ENCODE results near the gene ERRFI1.

DNA sequence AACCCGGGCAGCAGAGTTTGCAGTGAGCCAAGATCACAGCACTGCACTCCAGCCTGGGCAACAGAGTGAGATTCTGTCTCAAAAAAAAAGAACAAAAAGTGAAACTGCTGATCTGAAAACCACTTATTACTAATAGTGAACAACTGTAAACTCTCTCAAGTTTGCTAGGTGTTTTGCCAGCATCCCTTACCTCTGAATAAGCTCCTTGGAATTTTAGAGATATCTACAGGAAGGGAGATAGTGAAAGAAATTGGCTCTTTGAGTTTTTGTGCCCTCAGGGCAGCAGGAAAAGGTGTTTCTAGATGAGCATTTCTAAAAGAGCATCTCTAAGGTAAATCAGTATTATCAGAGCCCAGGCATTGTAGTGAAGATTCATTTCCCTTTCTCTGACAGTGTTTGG, 37.5 kb downstream of the ERRFI1 start:
- TF ChIP-seq, protein P1, sequence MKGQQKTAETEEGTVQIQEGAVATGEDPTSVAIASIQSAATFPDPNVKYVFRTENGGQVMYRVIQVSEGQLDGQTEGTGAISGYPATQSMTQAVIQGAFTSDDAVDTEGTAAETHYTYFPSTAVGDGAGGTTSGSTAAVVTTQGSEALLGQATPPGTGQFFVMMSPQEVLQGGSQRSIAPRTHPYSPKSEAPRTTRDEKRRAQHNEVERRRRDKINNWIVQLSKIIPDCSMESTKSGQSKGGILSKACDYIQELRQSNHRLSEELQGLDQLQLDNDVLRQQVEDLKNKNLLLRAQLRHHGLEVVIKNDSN (IDR thresholded peaks at IDR 0.05), result no peak
- TF ChIP-seq YY1 (IDR thresholded peaks at IDR 0.05; ENCODE audit: low read depth) (no peak), EP300 (IDR thresholded peaks at IDR 0.05; ENCODE audit: borderline replicate concordance) (no peak), TEAD4 (IDR thresholded peaks at IDR 0.05) (no peak), NFIC (IDR thresholded peaks at IDR 0.05) (no peak), CREB1 (IDR thresholded peaks at IDR 0.05; ENCODE audit: low read depth) (no peak), FOXM1 (IDR thresholded peaks at IDR 0.05; ENCODE audit: borderline replicate concordance, low read depth) (no peak), TAF1 (IDR thresholded peaks at IDR 0.05; ENCODE audit: low read depth) (no peak), RAD21 (IDR thresholded peaks at IDR 0.05; ENCODE audit: low read depth) (no peak), EGR1 (IDR thresholded peaks at IDR 0.05) (no peak), CEBPB (IDR thresholded peaks at IDR 0.05) (no peak)
- TF ChIP-seq, protein P2, sequence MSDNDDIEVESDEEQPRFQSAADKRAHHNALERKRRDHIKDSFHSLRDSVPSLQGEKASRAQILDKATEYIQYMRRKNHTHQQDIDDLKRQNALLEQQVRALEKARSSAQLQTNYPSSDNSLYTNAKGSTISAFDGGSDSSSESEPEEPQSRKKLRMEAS (IDR thresholded peaks at IDR 0.05), result no peak
- TF ChIP-seq, protein P3, sequence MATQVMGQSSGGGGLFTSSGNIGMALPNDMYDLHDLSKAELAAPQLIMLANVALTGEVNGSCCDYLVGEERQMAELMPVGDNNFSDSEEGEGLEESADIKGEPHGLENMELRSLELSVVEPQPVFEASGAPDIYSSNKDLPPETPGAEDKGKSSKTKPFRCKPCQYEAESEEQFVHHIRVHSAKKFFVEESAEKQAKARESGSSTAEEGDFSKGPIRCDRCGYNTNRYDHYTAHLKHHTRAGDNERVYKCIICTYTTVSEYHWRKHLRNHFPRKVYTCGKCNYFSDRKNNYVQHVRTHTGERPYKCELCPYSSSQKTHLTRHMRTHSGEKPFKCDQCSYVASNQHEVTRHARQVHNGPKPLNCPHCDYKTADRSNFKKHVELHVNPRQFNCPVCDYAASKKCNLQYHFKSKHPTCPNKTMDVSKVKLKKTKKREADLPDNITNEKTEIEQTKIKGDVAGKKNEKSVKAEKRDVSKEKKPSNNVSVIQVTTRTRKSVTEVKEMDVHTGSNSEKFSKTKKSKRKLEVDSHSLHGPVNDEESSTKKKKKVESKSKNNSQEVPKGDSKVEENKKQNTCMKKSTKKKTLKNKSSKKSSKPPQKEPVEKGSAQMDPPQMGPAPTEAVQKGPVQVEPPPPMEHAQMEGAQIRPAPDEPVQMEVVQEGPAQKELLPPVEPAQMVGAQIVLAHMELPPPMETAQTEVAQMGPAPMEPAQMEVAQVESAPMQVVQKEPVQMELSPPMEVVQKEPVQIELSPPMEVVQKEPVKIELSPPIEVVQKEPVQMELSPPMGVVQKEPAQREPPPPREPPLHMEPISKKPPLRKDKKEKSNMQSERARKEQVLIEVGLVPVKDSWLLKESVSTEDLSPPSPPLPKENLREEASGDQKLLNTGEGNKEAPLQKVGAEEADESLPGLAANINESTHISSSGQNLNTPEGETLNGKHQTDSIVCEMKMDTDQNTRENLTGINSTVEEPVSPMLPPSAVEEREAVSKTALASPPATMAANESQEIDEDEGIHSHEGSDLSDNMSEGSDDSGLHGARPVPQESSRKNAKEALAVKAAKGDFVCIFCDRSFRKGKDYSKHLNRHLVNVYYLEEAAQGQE (IDR thresholded peaks at IDR 0.05; ENCODE audit: low read depth), result no peak

Data from Ishikawa (cell line).